ENCODE results near the gene GLRX5. TPM values are rescaled to one million over a fixed set of nuclear protein-coding genes. Genes with fewer than 3 reads are reported as not detected.

Gene GLRX5
- total and polyA plus RNA-seq, 8 donors, result 8.8 to 22.9 (median 14.6) TPM

- H3K27me3 ChIP-seq, result no peaks in the 10 kb centered on the region
- H3K9me3 ChIP-seq, result no peaks in the 10 kb centered on the region
- ATAC-seq (no peak), FAIRE-seq (no peak), DNase-seq (no peak)
- H3K36me3 ChIP-seq, result no peaks in the 10 kb centered on the region
- 51 to 54% methylated on average over 2 of the region's 2 CpGs for WGBS, 2 donors
- no peaks in the 10 kb centered on the region for H3K4me1 ChIP-seq
- intact Hi-C loops (cut with DNase I), result no loop called here
- TF ChIP-seq CTCF (IDR thresholded peaks at IDR 0.05), result no peak
- no peak overlapping the region for H3K27ac ChIP-seq
- no peak overlapping the region for H3K4me3 ChIP-seq
These were observed 42.8 kb upstream of the GLRX5 start for GRCh38 chr14:95491936-95492608.

GRCh38 chr14:95493503-95493902 is 41.3 kb upstream of the GLRX5 start:
- H3K27ac ChIP-seq, result no peak overlapping the region
- intact Hi-C loops (cut with DNase I), result no loop called here
- FAIRE-seq (no peak), DNase-seq (no peak), ATAC-seq (no peak)
- no peak overlapping the region for H3K4me3 ChIP-seq
- no peaks in the 10 kb centered on the region for H3K4me1 ChIP-seq
- H3K27me3 ChIP-seq, result no peaks in the 10 kb centered on the region
- WGBS, 2 donors, result 89% methylated on average over 5 of the region's 5 CpGs
- no peak for TF ChIP-seq CTCF (IDR thresholded peaks at IDR 0.05)
- no peaks in the 10 kb centered on the region for H3K9me3 ChIP-seq
- H3K36me3 ChIP-seq, result no peaks in the 10 kb centered on the region

DNA sequence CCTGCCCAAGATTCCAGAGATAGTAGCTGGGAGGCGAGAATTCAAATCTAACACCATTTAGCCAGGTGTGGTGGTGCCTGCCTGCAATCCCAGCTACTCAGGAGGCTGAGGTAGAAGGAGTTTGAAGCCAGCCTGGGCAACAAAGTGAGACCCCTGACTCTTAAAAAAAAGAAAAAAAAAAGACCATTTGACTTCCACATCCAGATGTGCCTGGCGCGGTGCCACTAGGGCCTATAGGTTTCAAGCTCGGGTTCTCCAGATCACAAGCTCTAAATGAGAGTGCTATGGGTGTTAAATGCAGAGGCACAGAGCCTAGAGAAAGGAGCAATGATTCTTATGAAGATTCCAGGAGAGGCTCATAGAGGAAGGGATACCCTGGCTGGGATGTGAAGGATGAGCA is 40.9 kb upstream of the GLRX5 start:
- Histone ChIP-seq H3K27ac (no peak overlapping the region), H3K36me3 (no peaks in the 10 kb centered on the region), H3K9me3 (no peaks in the 10 kb centered on the region), H3K27me3 (no peaks in the 10 kb centered on the region), H3K4me1 (no peaks in the 10 kb centered on the region), H3K4me3 (no peak overlapping the region)
- 91 to 96% methylated on average over 4 of the region's 4 CpGs for WGBS, 2 donors
- ATAC-seq, result no peak
- FAIRE-seq, result no peak
- no peak for TF ChIP-seq CTCF (IDR thresholded peaks at IDR 0.05)
- intact Hi-C loops (cut with DNase I), result no loop called here
- no peak for DNase-seq

- no peak overlapping the region for H3K27ac ChIP-seq
- H3K36me3 ChIP-seq, result no peaks in the 10 kb centered on the region
- DNase-seq (no peak), ATAC-seq (no peak), FAIRE-seq (no peak)
- no peaks in the 10 kb centered on the region for H3K9me3 ChIP-seq
- no peak for TF ChIP-seq CTCF (IDR thresholded peaks at IDR 0.05)
- no peak overlapping the region for H3K4me3 ChIP-seq
- 86 to 91% methylated on average over 4 of the region's 4 CpGs for WGBS, 2 donors
- intact Hi-C loops (cut with DNase I), result no loop called here
- H3K27me3 ChIP-seq, result no peaks in the 10 kb centered on the region
- H3K4me1 ChIP-seq, result no peaks in the 10 kb centered on the region
These were observed 40.4 kb upstream of the GLRX5 start for GRCh38 chr14:95494456-95494855.

DNA sequence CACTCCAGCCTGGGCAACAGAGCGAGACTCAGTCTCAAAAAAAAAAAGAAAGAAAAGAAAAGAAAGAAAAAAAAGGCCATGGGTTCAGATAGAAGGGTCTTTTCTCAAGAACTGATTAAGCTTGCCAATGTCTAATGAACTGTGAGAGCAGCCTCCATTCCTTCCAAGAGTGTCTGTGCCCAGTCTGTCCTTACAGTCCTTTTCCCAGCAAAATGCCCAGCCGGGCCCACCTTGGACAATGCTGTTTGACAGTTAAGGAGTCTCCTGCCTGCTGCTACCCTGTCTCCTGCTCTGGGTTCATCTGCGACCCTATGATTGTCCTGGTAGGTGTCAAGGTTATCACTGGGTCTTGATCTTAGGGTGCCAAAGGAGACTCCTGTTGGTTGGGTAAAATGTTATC is 39.8 kb upstream of the GLRX5 start:
- H3K4me3 ChIP-seq, result no peak overlapping the region
- no peak overlapping the region for H3K27ac ChIP-seq
- TF ChIP-seq CTCF (IDR thresholded peaks at IDR 0.05), result no peak
- H3K27me3 ChIP-seq, result no peaks in the 10 kb centered on the region
- no peak for DNase-seq
- 92% methylated on average over 3 of the region's 3 CpGs for WGBS, 2 donors
- no peaks in the 10 kb centered on the region for H3K9me3 ChIP-seq
- intact Hi-C loops (cut with DNase I), result no loop called here
- H3K36me3 ChIP-seq, result no peaks in the 10 kb centered on the region
- no peak for ATAC-seq
- FAIRE-seq, result no peak
- no peaks in the 10 kb centered on the region for H3K4me1 ChIP-seq
